IMR-90 (cell line): Measurements from ENCODE around the gene DGKZ. TPM values are rescaled to one million over a fixed set of nuclear protein-coding genes. Genes with fewer than 3 reads are reported as not detected.

Source experiments
- ATAC-seq: fragments of 200-7000 bp; cut with Tn5 transposase; 2 replicates; pipeline ENCODE4 v1.9.1; 2020; ENCODE audit warnings: low read depth, mild to moderate bottlenecking, moderate library complexity
- BruUV-seq: library from RNA; stranded (reverse); fragments of 400-500 nt; replicated peaks from 2 replicates; lab custom pipeline; 2021; lab: Mats Ljungman, UMichigan
- CTCF ChIA-PET: fragments of 300-600 bp; formaldehyde crosslinking; extraction: SDS; loops from one replicate; lab custom pipeline; 2021; ENCODE audit warnings: antibody characterized with exemption; lab: Yijun Ruan, JAX
- POLR2A ChIA-PET: fragments of 300-600 bp; sonication (Branson Sonifier 250); formaldehyde crosslinking; loops from one replicate; lab custom pipeline; 2022; ENCODE audit warnings: antibody characterized with exemption; ENCODE audit not compliant: unreplicated experiment; lab: Charles Lee
- DNase-seq: peaks from one replicate; pipeline ENCODE4 v3.0.0; 2013
- H2AFZ ChIP-seq: replicated peaks from 2 replicates; pipeline ENCODE3; 2013; ENCODE audit warnings: low read length, mild to moderate bottlenecking; ENCODE audit not compliant: poor library complexity
- H2AK5ac ChIP-seq: 2 replicates; pipeline ENCODE4 v1.6.1; 2013; ENCODE audit warnings: low read depth, low read length, inconsistent platforms
- H2AK9ac ChIP-seq: replicated peaks from 2 replicates; pipeline ENCODE3; 2013; ENCODE audit warnings: mild to moderate bottlenecking, low read depth, low read length, moderate library complexity; ENCODE audit not compliant: poor library complexity
- H2BK120ac ChIP-seq: 2 replicates; pipeline ENCODE4 v1.6.1; 2013; ENCODE audit warnings: low read depth, low read length, inconsistent platforms
- H2BK15ac ChIP-seq: 3 replicates; pipeline ENCODE4 v1.6.1; 2013; ENCODE audit warnings: low read depth, low read length, inconsistent platforms
- H2BK20ac ChIP-seq: 2 replicates; pipeline ENCODE4 v1.6.1; 2013; ENCODE audit warnings: low read depth, mild to moderate bottlenecking, inconsistent platforms, low read length, moderate library complexity
- H2BK5ac ChIP-seq: 2 replicates; pipeline ENCODE4 v1.6.1; 2013; ENCODE audit warnings: mild to moderate bottlenecking, low read depth, low read length, inconsistent platforms; ENCODE audit not compliant: poor library complexity, severe bottlenecking
- H3K14ac ChIP-seq: replicated peaks from 2 replicates; pipeline ENCODE4 v1.6.1; 2013; ENCODE audit warnings: low read depth, low read length, inconsistent platforms
- H3K18ac ChIP-seq: 2 replicates; pipeline ENCODE4 v1.6.1; 2013; ENCODE audit warnings: low read depth, low read length, control low read depth
- H3K23ac ChIP-seq: 2 replicates; pipeline ENCODE4 v1.6.1; 2013; ENCODE audit warnings: low read depth, low read length, inconsistent platforms
- H3K27ac ChIP-seq: 2 replicates; pipeline ENCODE4 v1.5.1; 2013; ENCODE audit warnings: mild to moderate bottlenecking, control low read depth, low read length; ENCODE audit not compliant: insufficient read depth
- H3K27me3 ChIP-seq: 2 replicates; pipeline ENCODE4 v1.6.1; 2013; ENCODE audit warnings: low read length; ENCODE audit not compliant: control insufficient read depth, insufficient read depth
- H3K36me3 ChIP-seq: 2 replicates; pipeline ENCODE4 v1.6.1; 2013; ENCODE audit warnings: low read length, mixed read lengths; ENCODE audit not compliant: control insufficient read depth, insufficient read depth
- H3K4ac ChIP-seq: 2 replicates; pipeline ENCODE4 v1.6.1; 2013; ENCODE audit warnings: low read depth, low read length, inconsistent platforms
- H3K4me1 ChIP-seq: 2 replicates; pipeline ENCODE4 v1.6.1; 2013; ENCODE audit warnings: low read length, mixed read lengths; ENCODE audit not compliant: control insufficient read depth, insufficient read depth
- H3K4me2 ChIP-seq: 2 replicates; pipeline ENCODE4 v1.6.1; 2013; ENCODE audit warnings: low read depth, mild to moderate bottlenecking, control low read depth, low read length, moderate library complexity
- H3K4me3 ChIP-seq: 2 replicates; pipeline ENCODE4 v1.5.1; 2013; ENCODE audit warnings: low read depth, mild to moderate bottlenecking, control low read depth, low read length, moderate library complexity; ENCODE audit not compliant: insufficient read depth
- H3K56ac ChIP-seq: 2 replicates; pipeline ENCODE4 v1.6.1; 2013; ENCODE audit warnings: low read length, inconsistent platforms; ENCODE audit not compliant: insufficient read depth; ENCODE audit errors: extremely low read depth
- H3K79me1 ChIP-seq, 2 experiments: 2 replicates each; pipeline ENCODE4 v1.6.1; 2013; ENCODE audit warnings: low read length in 2 of 2, inconsistent platforms in 1 of 2, low read depth in 1 of 2
- H3K9ac ChIP-seq: 2 replicates; pipeline ENCODE4 v1.6.1; 2013; ENCODE audit warnings: low read depth, low read length, control low read depth
- H3K9me1 ChIP-seq: 2 replicates; pipeline ENCODE4 v1.6.1; 2013; ENCODE audit warnings: low read length, inconsistent platforms; ENCODE audit not compliant: insufficient read depth
- H3K9me3 ChIP-seq: 2 replicates; pipeline ENCODE4 v1.6.1; 2013; ENCODE audit warnings: low read length; ENCODE audit not compliant: control insufficient read depth, insufficient read depth
- H4K20me1 ChIP-seq: 2 replicates; pipeline ENCODE4 v1.6.1; 2013; ENCODE audit warnings: low read length, inconsistent platforms; ENCODE audit not compliant: insufficient read depth
- H4K5ac ChIP-seq: 2 replicates; pipeline ENCODE4 v1.6.1; 2013; ENCODE audit warnings: mild to moderate bottlenecking, low read depth, low read length, control low read depth
- H4K8ac ChIP-seq, 2 experiments: 2 replicates each; pipeline ENCODE4 v1.6.1; 2013; ENCODE audit warnings: low read depth in 2 of 2, low read length in 2 of 2, control low read depth in 1 of 2, inconsistent platforms in 1 of 2
- H4K91ac ChIP-seq: 2 replicates; pipeline ENCODE4 v1.6.1; 2013; ENCODE audit warnings: low read depth, low read length, inconsistent platforms; ENCODE audit not compliant: insufficient read depth
- CEBPB ChIP-seq: IDR thresholded peaks from 2 replicates; pipeline ENCODE4 v1.6.1; 2012; ENCODE audit warnings: low read depth, low read length, improper control_type of control experiment
- CTCF ChIP-seq: conservative IDR thresholded peaks from 2 replicates; pipeline ENCODE4 v1.5.1; 2012; ENCODE audit warnings: mild to moderate bottlenecking, low read depth, low read length, improper control_type of control experiment
- RAD21 ChIP-seq: IDR thresholded peaks from 2 replicates; pipeline ENCODE4 v1.6.1; 2012; ENCODE audit warnings: low read length, improper control_type of control experiment
- whole genome bisulfite sequencing, 2 experiments: methylation state at CpG; one replicate each; pipeline versions ENCODE4 v1.1.5 to v1.1.7; 2013; ENCODE audit warnings: missing lambda C conversion rate in 2 of 2; ENCODE audit not compliant: insufficient read length in 1 of 2; ENCODE audit errors: extremely low coverage in 2 of 2; 5-methylcytosine and 5-hydroxymethylcytosine counted together
- dilution Hi-C: fragments of 300-500 bp; cut with HindIII; formaldehyde crosslinking; loops from one replicate; pipeline ENCODE4 v1.14.3; 2018; ENCODE audit warnings: low sequenced_read_pairs; ENCODE audit not compliant: unreplicated experiment
- in situ Hi-C: fragments of 300-500 bp; cut with MboI; formaldehyde crosslinking; loops from 3 replicates; pipeline ENCODE4 v1.14.3; 2019; ENCODE audit warnings: low sequenced_read_pairs, inconsistent platforms, mixed read lengths
- intact Hi-C: fragments of 100-400 bp; cut with micrococcal nuclease; formaldehyde crosslinking; loops from 2 replicates; pipeline ENCODE4 v1.10.0; 2022
- polyA plus RNA-seq, 3 experiments: library from polyadenylated mRNA; depleted of rRNA; stranded (reverse); fragments of >200 nt; gene quantifications; 2 replicates each; pipeline ENCODE4 v1.2.3, GENCODE V29; 2012; ENCODE audit warnings: low replicate concordance in 1 of 3
- total RNA-seq: library from RNA; depleted of rRNA; stranded (reverse); fragments of >200 nt; gene quantifications from 2 replicates; pipeline ENCODE4 v1.2.3, GENCODE V29; 2012

DGKZ gene
- total and polyA plus RNA-seq, 2 of the 4 experiments (the other 2 are of a cell fraction): 46.8 to 62.0 TPM

GRCh38 chr11:46410021-46410420 lies 62.8 kb downstream of the DGKZ start:
- ChIA-PET CTCF (interaction anchor here (2.0 kb wide), 1 partner anchor 17 kb away, joined by 7 read pairs; no protein-coding TSS in a partner anchor), POLR2A (no interaction called here)
- H2AK9ac ChIP-seq: no peak overlapping the region
- H3K9me1 ChIP-seq: peaks cover 10% of the 10 kb centered on the region
- no peak overlapping the region for H3K23ac ChIP-seq
- no peak overlapping the region for H3K9ac ChIP-seq
- peaks cover 2% of the 10 kb centered on the region; the same call in 1 of the 2 replicates for H3K4me1 ChIP-seq
- H3K4me2 ChIP-seq: no peak overlapping the region
- H3K79me1 ChIP-seq: peaks cover 0 to 8% of the 10 kb centered on the region in 2 experiments; a peak in 3 of 4 replicates
- peaks cover 30% of the 10 kb centered on the region for H3K36me3 ChIP-seq
- no peak overlapping the region for H3K4ac ChIP-seq
- H3K27ac ChIP-seq: no peak overlapping the region
- no peaks in the 10 kb centered on the region for H3K9me3 ChIP-seq
- H4K8ac ChIP-seq: no peak overlapping the region
- H3K18ac ChIP-seq: no peak overlapping the region
- BruUV-seq: no TSS peak
- no peak overlapping the region for H3K14ac ChIP-seq
- intact Hi-C loops (no loop called here), in situ Hi-C loops (no loop called here), dilution Hi-C loops (no loop called here)
- no peaks in the 10 kb centered on the region; the same call in 1 of the 2 replicates for H4K20me1 ChIP-seq
- H3K4me3 ChIP-seq: no peak overlapping the region
- no peak overlapping the region for H2AFZ ChIP-seq
- no peak overlapping the region for H4K5ac ChIP-seq
- no peaks in the 10 kb centered on the region for H3K27me3 ChIP-seq
- H4K91ac ChIP-seq: no peak overlapping the region
- ATAC-seq (peak; percentile 42; the same call in 1 of the 2 replicates), DNase-seq (no peak)
- no peak overlapping the region for H3K56ac ChIP-seq
- H2AK5ac ChIP-seq: no peak overlapping the region
- H2BK20ac ChIP-seq: no peak overlapping the region
- H2BK15ac ChIP-seq: no peak overlapping the region
- no CpG with 5 or more reads among the region's 5 CpGs for WGBS, 2 experiments
- H2BK120ac ChIP-seq: no peak overlapping the region
- TF ChIP-seq CTCF (peak; percentile 17; the same call in 1 of the 2 replicates), RAD21 (peak; percentile 31), CEBPB (no peak)
- H2BK5ac ChIP-seq: no peak overlapping the region
